Adrenal gland (tissue), 12 donors: Measurements from ENCODE around the gene TPD52L2. TPM values are rescaled to one million over a fixed set of nuclear protein-coding genes. Genes with fewer than 3 reads are reported as not detected.
"Not testable (repeated sequence)": the region's sequence is repeated elsewhere in the genome, so short reads cannot be mapped to it uniquely, and the experiment has no call there.

ENCODE experiments used
- DNase-seq, 7 donors: peaks; one replicate each; pipeline ENCODE4 v3.0.0-alpha.2; 2019 to 2020
- H3K27ac ChIP-seq, 5 donors: fragments of 200-600 bp; sonication (generic) in 4 of 5; 1 replicate in 3 of 5; 2 replicates in 2 of 5; pipeline versions ENCODE4 v1.5.1 to v1.8.0; 2016 to 2020; ENCODE audit warnings: mild to moderate bottlenecking in 1 of 5
- H3K27me3 ChIP-seq: fragments of 200-600 bp; 2 replicates; pipeline ENCODE4 v1.8.0; 2021
- H3K36me3 ChIP-seq, 2 donors: fragments of 200-600 bp; replicated peaks in 1 of 2; 1 replicate in 1 of 2; 2 replicates in 1 of 2; pipeline versions ENCODE4 v1.5.1 to v1.8.0; 2018 to 2022
- H3K4me1 ChIP-seq, 2 donors: fragments of 200-600 bp; replicated peaks in 1 of 2; 1 replicate in 1 of 2; 2 replicates in 1 of 2; pipeline versions ENCODE4 v1.5.1 to v1.8.0; 2018 to 2021
- H3K4me3 ChIP-seq, 4 donors: fragments of 200-600 bp; sonication (generic) in 3 of 4; one replicate each; pipeline ENCODE4 v1.5.1; 2016 to 2018
- H3K9me3 ChIP-seq, 3 donors: fragments of 200-600 bp; sonication (generic) in 1 of 3; replicated peaks in 1 of 3; 1 replicate in 2 of 3; 2 replicates in 1 of 3; pipeline versions ENCODE4 v1.5.1 to v1.8.0; 2016 to 2021
- CTCF ChIP-seq, 6 experiments: fragments of 450-650 bp in 4 of 6; fragments of 200-600 bp in 2 of 6; sonication (generic) in 1 of 6; IDR thresholded peaks; 1 replicate in 5 of 6; 2 replicates in 1 of 6; pipeline versions ENCODE4 v1.5.1 to v1.8.0; 2016 to 2021; ENCODE audit warnings: antibody characterized with exemption in 6 of 6, mild to moderate bottlenecking in 2 of 6, moderate library complexity in 1 of 6
- POLR2A ChIP-seq, 2 donors: fragments of 450-650 bp; IDR thresholded peaks; one replicate each; pipeline ENCODE4 v1.6.1; 2017; ENCODE audit warnings: antibody characterized with exemption in 2 of 2, mild to moderate bottlenecking in 2 of 2, moderate library complexity in 1 of 2
- WGBS, 4 donors: extraction: QIAGEN DNeasy Blood & Tissue Kit in 2 of 4; methylation state at CpG; one replicate each; pipeline versions ENCODE4 v1.1.5 to v1.1.7; 2013 to 2017; 5-methylcytosine and 5-hydroxymethylcytosine counted together
- intact Hi-C, 2 donors: fragments of 100-400 bp; cut with DNase I; formaldehyde crosslinking; loops; one replicate each; pipeline versions ENCODE4 v1.14.1 to v1.15.0; 2022 to 2023
- polyA plus RNA-seq, 3 donors: library from polyadenylated mRNA; stranded (reverse); fragments of 200-250 nt in 2 of 3; fragments of 350-450 nt in 1 of 3; fragmentation: Illumina TruSeq in 1 of 3; extraction: RNeasy Lipid Tissue Mini Kit (QIAGEN cat#74804) in 1 of 3; gene quantifications; one replicate each; pipeline ENCODE4 v1.2.3, GENCODE V29; 2013 to 2014
- total RNA-seq, 9 donors: library from RNA; depleted of rRNA in 4 of 9; stranded (reverse); fragments of >200 nt in 4 of 9; fragments of 120-200 nt in 1 of 9; fragmentation: NEBNext Ultra II Directional in 1 of 9; extraction: Animal tissue kit (Norgen Biotek cat#: 25700) in 1 of 9; gene quantifications; one replicate each; pipeline versions ENCODE4 v1.1.0 to v1.2.4, GENCODE V29; 2013 to 2023
- donor health status: healthy with polysubstance abuse.
- donor health status: Bipolar disorder and iron deficiency.
- donor health status: DM: yes; HTN: yes; CAD: no.
- donor health status: DM: no; HTN: no; CAD: no.
- donor health status: DM: no; HTN: no; CAD: no.
- donor health status: DM: yes; HTN: yes; CAD: no.

TPD52L2 gene
- total and polyA plus RNA-seq, 12 donors = 81.9 to 125 (median 112) TPM

DNA sequence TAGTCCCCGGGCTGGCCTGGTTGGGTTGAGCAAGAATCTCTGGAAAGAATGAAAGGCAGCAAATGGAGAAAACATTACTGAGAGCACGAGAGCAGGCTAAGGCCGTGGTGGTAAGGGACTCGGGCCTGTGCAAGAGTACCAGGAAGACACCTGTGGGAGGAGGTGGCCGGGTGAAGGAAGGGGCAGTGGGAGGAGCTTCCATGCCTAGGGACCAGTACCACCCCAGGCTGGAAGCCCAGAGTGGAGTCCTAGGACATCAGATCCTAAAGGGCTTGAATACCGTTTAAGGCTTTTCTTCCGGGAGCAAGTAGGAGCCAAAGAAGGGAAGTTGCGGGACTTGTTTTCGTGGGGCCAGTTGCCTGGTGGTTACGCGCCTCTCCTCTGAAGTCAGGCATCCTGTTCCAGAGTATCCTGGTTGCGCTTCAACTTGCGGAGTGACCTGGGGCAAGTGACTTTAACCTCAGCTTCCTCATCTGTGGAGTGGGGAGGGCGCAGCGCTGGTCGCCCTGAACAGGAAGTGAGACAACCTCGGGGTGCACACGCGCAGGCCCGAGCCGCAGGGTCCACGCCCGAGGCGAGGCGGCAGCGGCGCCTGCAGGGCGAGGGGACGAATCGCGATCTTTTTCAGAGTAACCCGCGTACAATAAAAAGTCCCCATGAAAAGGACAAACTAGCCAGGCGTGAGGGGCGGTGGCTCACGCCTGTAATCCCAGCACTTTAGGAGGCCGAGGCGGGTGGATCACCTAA lies 1.1 kb upstream of the TPD52L2 start:
- Histone ChIP-seq H3K27ac (peak overlapping the region; percentile 75 to 98 (median 96)), H3K4me1 (peaks cover 9 to 29% of the 10 kb centered on the region in 2 donors), H3K36me3 (peaks cover 0 to 24% of the 10 kb centered on the region in 2 donors), H3K27me3 (no peaks in the 10 kb centered on the region), H3K4me3 (peak overlapping the region in 2 of 4 donors; percentile 86 to 91), H3K9me3 (no peaks in the 10 kb centered on the region)
- DNase-seq = peak; percentile 71 to 92 (median 88)
- intact Hi-C loops = loop anchor here (5.0 to 10.0 kb wide), 2 partner anchors 77 to 329 kb away; partner anchors contain the start of gene PTK6 (in 1 of the 2)
- WGBS, 4 donors = 6 to 10% (median 7%) methylated on average over 26 to 38 of the region's 38 CpGs
- TF ChIP-seq POLR2A (IDR thresholded peaks at IDR 0.05) (peak in 1 of 2 donors; percentile 20), CTCF (IDR thresholded peaks at IDR 0.05) (peak in 5 of 6 experiments; percentile 64 to 78 (median 73))

- TF ChIP-seq POLR2A (IDR thresholded peaks at IDR 0.05) (no peak), CTCF (IDR thresholded peaks at IDR 0.05) (peak in 1 of 6 experiments; percentile 19)
- peak overlapping the region in 2 of 4 donors; percentile 86 to 91 for H3K4me3 ChIP-seq
- H3K36me3 ChIP-seq = peaks cover 0 to 30% of the 10 kb centered on the region in 2 donors
- peak overlapping the region; percentile 75 to 98 (median 96) for H3K27ac ChIP-seq
- H3K27me3 ChIP-seq = no peaks in the 10 kb centered on the region
- WGBS, 4 donors = 0 to 1% (median 0%) methylated on average over 21 to 25 of the region's 25 CpGs
- peaks cover 4 to 23% of the 10 kb centered on the region in 2 donors for H3K4me1 ChIP-seq
- intact Hi-C loops = loop anchor here (5.0 to 10.0 kb wide), 2 partner anchors 77 to 330 kb away; partner anchors contain the start of gene PTK6 (in 1 of the 2)
- no peaks in the 10 kb centered on the region for H3K9me3 ChIP-seq
- DNase-seq = no peak
Measured at GRCh38 chr20:63864545-63864977, 509 bp upstream of the TPD52L2 start.

GRCh38 chr20:63867042-63867441 lies 2.0 kb downstream of the TPD52L2 start:
- not testable (repeated sequence) for H3K4me3 ChIP-seq, H3K27me3 ChIP-seq, DNase-seq, H3K9me3 ChIP-seq, H3K27ac ChIP-seq
- WGBS, 4 donors = 91 to 95% (median 93%) methylated on average over 13 of the region's 13 CpGs
- Histone ChIP-seq H3K36me3 (peaks cover 0 to 45% of the 10 kb centered on the region in 2 donors), H3K4me1 (peaks cover 4 to 22% of the 10 kb centered on the region in 2 donors)
- intact Hi-C loops = loop anchor here in 1 of 2 donors (10.0 kb wide), 1 partner anchor 332 kb away; the partner anchor contains the start of gene PTK6

DNA sequence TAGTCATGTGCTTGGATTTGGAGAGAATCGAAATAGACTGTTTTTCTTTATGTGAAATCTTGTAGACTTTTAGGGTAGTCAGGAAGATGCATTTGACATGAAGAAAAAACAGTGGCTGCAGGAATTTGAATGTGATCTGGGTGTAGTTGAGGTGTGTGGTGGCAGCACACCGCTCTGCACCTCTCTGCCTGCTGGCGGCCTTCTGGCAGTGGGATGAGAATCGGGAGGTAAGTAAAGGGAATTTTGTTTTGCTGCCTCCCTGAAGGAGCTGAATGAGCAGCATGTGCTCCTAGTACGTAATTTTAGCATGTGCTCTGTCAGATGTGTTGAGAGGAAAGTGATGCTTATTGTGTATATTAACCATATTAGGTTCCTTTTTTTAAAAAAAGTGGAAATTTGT lies 3.2 kb downstream of the TPD52L2 start:
- peaks cover 4 to 29% of the 10 kb centered on the region in 2 donors for H3K4me1 ChIP-seq
- TF ChIP-seq CTCF (IDR thresholded peaks at IDR 0.05) (no peak), POLR2A (IDR thresholded peaks at IDR 0.05) (no peak)

More for the DNA sequence above, 3.2 kb downstream of the TPD52L2 start:
- Histone ChIP-seq H3K9me3 (no peaks in the 10 kb centered on the region), H3K36me3 (peaks cover 0 to 51% of the 10 kb centered on the region in 2 donors), H3K4me3 (no peak overlapping the region), H3K27me3 (no peaks in the 10 kb centered on the region), H3K27ac (no peak overlapping the region)
- intact Hi-C loops = loop anchor here in 1 of 2 donors (10.0 kb wide), 1 partner anchor 333 kb away; the partner anchor contains the start of gene PTK6
- DNase-seq = no peak
- 92 to 94% (median 92%) methylated on average over 5 of the region's 5 CpGs for WGBS, 4 donors
